Dendritic cell treated with granulocyte-macrophage colony-stimulating factor and Interleukin-4, amounts not matched to agents 40 ng/mL and 50 ng/mL, for 4 days (primary cell): ENCODE data around the gene LYG2.
"Not testable (repeated sequence)": the region's sequence is repeated elsewhere in the genome, so short reads cannot be mapped to it uniquely, and the experiment has no call there.

Experiments
- H3K27ac Mint-ChIP-seq: one replicate; pipeline ENCODE4 v1.8.0; 2022; ENCODE audit warnings: mild to moderate bottlenecking, mixed read lengths
- H3K27me3 Mint-ChIP-seq: one replicate; pipeline ENCODE4 v1.8.0; 2022; ENCODE audit warnings: mild to moderate bottlenecking, mixed read lengths
- H3K36me3 Mint-ChIP-seq: one replicate; pipeline ENCODE4 v1.8.0; 2022; ENCODE audit warnings: low read depth, mixed read lengths
- H3K4me1 Mint-ChIP-seq: one replicate; pipeline ENCODE4 v1.8.0; 2022; ENCODE audit warnings: low read depth, mixed read lengths
- H3K4me3 Mint-ChIP-seq: one replicate; pipeline ENCODE4 v1.8.0; 2022; ENCODE audit warnings: mild to moderate bottlenecking, moderate library complexity, mixed read lengths
- H3K9me3 Mint-ChIP-seq: one replicate; pipeline ENCODE4 v1.8.0; 2022; ENCODE audit warnings: mixed read lengths
- intact Hi-C: fragments of 100-400 bp; cut with micrococcal nuclease; formaldehyde crosslinking; loops from one replicate; pipeline ENCODE4 v1.15.0; 2022

LYG2 gene

GRCh38 chr2:99242151-99242550, 13.3 kb downstream of the LYG2 start:
- H3K36me3 Mint-ChIP-seq = no peaks in the 10 kb centered on the region
- H3K4me1 Mint-ChIP-seq = no peaks in the 10 kb centered on the region
- H3K27ac Mint-ChIP-seq = no peak overlapping the region
- no peaks in the 10 kb centered on the region for H3K9me3 Mint-ChIP-seq
- H3K27me3 Mint-ChIP-seq = no peaks in the 10 kb centered on the region
- intact Hi-C loops = no loop called here
- H3K4me3 Mint-ChIP-seq = no peak overlapping the region

- Mint-ChIP-seq H3K27ac (no peak overlapping the region), H3K9me3 (no peaks in the 10 kb centered on the region), H3K4me3 (no peak overlapping the region), H3K36me3 (no peaks in the 10 kb centered on the region), H3K27me3 (no peaks in the 10 kb centered on the region), H3K4me1 (no peaks in the 10 kb centered on the region)
- intact Hi-C loops = no loop called here
Measured at GRCh38 chr2:99240431-99240830, 15.0 kb downstream of the LYG2 start.

GRCh38 chr2:99238599-99238998, 16.9 kb downstream of the LYG2 start:
- no peaks in the 10 kb centered on the region for H3K9me3 Mint-ChIP-seq
- H3K27ac Mint-ChIP-seq = no peak overlapping the region
- H3K4me3 Mint-ChIP-seq = no peak overlapping the region
- intact Hi-C loops = no loop called here
- H3K4me1 Mint-ChIP-seq = no peaks in the 10 kb centered on the region
- no peaks in the 10 kb centered on the region for H3K27me3 Mint-ChIP-seq
- no peaks in the 10 kb centered on the region for H3K36me3 Mint-ChIP-seq

- H3K36me3 Mint-ChIP-seq, H3K4me1 Mint-ChIP-seq, H3K27ac Mint-ChIP-seq, H3K27me3 Mint-ChIP-seq, intact Hi-C loops, H3K4me3 Mint-ChIP-seq: not testable (repeated sequence)
- H3K9me3 Mint-ChIP-seq = peaks cover 11% of the 10 kb centered on the region
Measured at GRCh38 chr2:99233177-99233576, 22.3 kb downstream of the LYG2 start.

- H3K27ac Mint-ChIP-seq = no peak overlapping the region
- H3K4me1 Mint-ChIP-seq = no peaks in the 10 kb centered on the region
- no peaks in the 10 kb centered on the region for H3K9me3 Mint-ChIP-seq
- no peaks in the 10 kb centered on the region for H3K36me3 Mint-ChIP-seq
- no peak overlapping the region for H3K4me3 Mint-ChIP-seq
- intact Hi-C loops = no loop called here
- no peaks in the 10 kb centered on the region for H3K27me3 Mint-ChIP-seq
Measured at GRCh38 chr2:99217929-99218501, 37.5 kb downstream of the LYG2 start.

- Mint-ChIP-seq H3K27ac (no peak overlapping the region), H3K9me3 (no peaks in the 10 kb centered on the region), H3K36me3 (no peaks in the 10 kb centered on the region), H3K27me3 (no peaks in the 10 kb centered on the region), H3K4me3 (no peak overlapping the region), H3K4me1 (no peaks in the 10 kb centered on the region)
- intact Hi-C loops = no loop called here
Measured at GRCh38 chr2:99216096-99216495, 39.4 kb downstream of the LYG2 start.

GRCh38 chr2:99205491-99205890, 50.0 kb downstream of the LYG2 start:
- H3K9me3 Mint-ChIP-seq = peaks cover 32% of the 10 kb centered on the region
- H3K4me3 Mint-ChIP-seq = no peak overlapping the region
- no peaks in the 10 kb centered on the region for H3K27me3 Mint-ChIP-seq
- no peaks in the 10 kb centered on the region for H3K4me1 Mint-ChIP-seq
- intact Hi-C loops = no loop called here
- H3K36me3 Mint-ChIP-seq = peaks cover 9% of the 10 kb centered on the region
- no peak overlapping the region for H3K27ac Mint-ChIP-seq

GRCh38 chr2:99201959-99202678, 53.3 kb downstream of the LYG2 start:
- peaks cover 18% of the 10 kb centered on the region for H3K9me3 Mint-ChIP-seq
- no peaks in the 10 kb centered on the region for H3K27me3 Mint-ChIP-seq
- intact Hi-C loops = no loop called here
- H3K4me3 Mint-ChIP-seq = no peak overlapping the region
- peaks cover 23% of the 10 kb centered on the region for H3K36me3 Mint-ChIP-seq
- H3K4me1 Mint-ChIP-seq = no peaks in the 10 kb centered on the region
- H3K27ac Mint-ChIP-seq = no peak overlapping the region

GRCh38 chr2:99200076-99200800, 55.2 kb downstream of the LYG2 start:
- Mint-ChIP-seq H3K9me3 (no peaks in the 10 kb centered on the region), H3K4me3 (no peak overlapping the region), H3K4me1 (no peaks in the 10 kb centered on the region), H3K27ac (no peak overlapping the region), H3K36me3 (peaks cover 42% of the 10 kb centered on the region), H3K27me3 (no peaks in the 10 kb centered on the region)
- intact Hi-C loops = no loop called here

- Mint-ChIP-seq H3K27me3 (no peaks in the 10 kb centered on the region), H3K4me3 (no peak overlapping the region), H3K4me1 (no peaks in the 10 kb centered on the region), H3K27ac (no peak overlapping the region), H3K9me3 (no peaks in the 10 kb centered on the region), H3K36me3 (peaks cover 51% of the 10 kb centered on the region)
- intact Hi-C loops = no loop called here
Measured at GRCh38 chr2:99198103-99198841, 57.2 kb downstream of the LYG2 start.

GRCh38 chr2:99192364-99192763, 63.1 kb downstream of the LYG2 start:
- H3K27me3 Mint-ChIP-seq, H3K9me3 Mint-ChIP-seq, H3K27ac Mint-ChIP-seq, intact Hi-C loops, H3K4me1 Mint-ChIP-seq, H3K4me3 Mint-ChIP-seq: not testable (repeated sequence)
- peaks cover 89% of the 10 kb centered on the region for H3K36me3 Mint-ChIP-seq
